Measurements from ENCODE around the gene ZRANB3.

Gene ZRANB3

GRCh38 chr2:135183822-135184221 lies 347.2 kb downstream of the ZRANB3 start:
- no peak for DNase-seq (ENCODE audit: extremely low read depth in 1 of 2, low read depth in 1 of 2)

DNA sequence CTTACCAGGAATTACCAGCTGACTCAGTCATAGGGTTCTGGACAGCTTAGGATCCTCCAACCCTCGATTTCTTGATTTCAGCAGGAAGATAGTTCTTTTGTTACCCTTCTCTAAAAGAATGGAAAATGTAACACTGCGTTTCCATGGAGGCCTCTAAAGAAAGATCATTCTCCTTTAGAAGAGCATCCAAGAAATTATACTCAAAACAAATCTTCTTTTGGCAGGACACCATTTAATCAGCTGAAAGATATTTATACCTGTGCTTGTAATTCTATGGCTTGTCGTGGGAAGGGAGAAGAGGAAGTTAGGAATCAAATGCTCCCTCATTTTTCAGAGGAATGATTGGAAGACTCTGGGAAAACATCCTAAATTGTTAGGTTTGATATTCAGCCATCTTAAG lies 348.4 kb downstream of the ZRANB3 start:
- no peak for DNase-seq (ENCODE audit: extremely low read depth in 1 of 2, low read depth in 1 of 2)

DNA sequence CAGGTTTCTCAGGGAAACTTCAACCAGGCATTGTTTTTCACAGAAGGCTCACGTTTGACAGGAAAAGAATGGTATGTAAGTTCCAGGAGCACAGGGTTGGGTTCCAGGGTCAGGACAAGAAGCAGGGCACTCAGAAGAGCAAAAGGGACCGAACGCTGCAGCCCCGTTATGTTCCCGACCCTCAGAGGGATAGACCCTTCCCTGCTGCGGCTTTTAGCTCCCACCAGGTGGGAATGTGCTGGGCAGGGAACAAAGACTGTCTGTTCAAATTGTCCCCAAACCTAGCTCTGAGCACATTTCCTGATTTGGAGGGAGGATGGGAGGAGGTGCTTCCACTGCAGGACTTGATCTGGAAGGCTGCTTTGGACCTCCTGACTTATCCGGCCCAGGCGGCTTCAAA lies 348.8 kb downstream of the ZRANB3 start:
- DNase-seq (ENCODE audit: extremely low read depth in 1 of 2, low read depth in 1 of 2): no peak

DNA sequence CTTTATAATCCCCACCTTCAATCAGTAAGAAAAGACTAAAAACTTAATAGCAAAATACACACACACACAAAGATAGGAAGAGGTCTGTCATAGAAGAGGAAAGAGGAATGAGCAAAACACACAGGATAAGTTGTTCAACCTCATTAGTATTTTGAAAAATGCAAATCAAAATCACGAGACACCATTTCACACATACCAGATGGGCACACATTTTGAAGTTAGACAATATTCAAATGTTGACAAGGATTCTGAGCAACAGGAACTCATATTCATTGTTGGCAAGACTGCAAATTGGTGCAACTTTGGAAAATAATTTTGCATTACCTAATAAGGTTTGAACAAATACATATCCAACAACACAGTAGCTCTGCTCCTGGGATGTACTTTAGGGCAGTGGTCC lies 351.3 kb downstream of the ZRANB3 start:
- no peak for DNase-seq (ENCODE audit: extremely low read depth in 1 of 2, low read depth in 1 of 2)

DNA sequence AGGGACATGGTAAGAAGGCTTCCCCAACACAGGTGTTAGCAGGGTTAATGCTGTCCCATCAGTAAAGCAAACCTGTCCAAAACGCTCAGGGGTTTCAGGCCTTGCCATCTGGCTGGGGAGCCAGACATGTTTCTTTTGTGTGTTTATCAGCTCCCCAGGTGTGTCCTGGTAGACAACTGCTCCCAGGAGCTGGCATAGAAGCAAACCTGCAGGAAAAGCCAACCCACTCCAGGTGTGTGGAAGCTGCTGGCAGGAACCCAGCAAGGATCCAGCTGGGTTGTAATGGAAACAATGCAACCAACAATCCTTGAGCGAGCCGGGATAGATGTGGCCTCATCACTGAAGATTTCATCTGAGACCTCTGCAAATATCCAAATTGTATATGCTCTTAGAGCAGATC lies 355.8 kb downstream of the ZRANB3 start:
- no peak for DNase-seq (ENCODE audit: extremely low read depth in 1 of 2, low read depth in 1 of 2)

DNA sequence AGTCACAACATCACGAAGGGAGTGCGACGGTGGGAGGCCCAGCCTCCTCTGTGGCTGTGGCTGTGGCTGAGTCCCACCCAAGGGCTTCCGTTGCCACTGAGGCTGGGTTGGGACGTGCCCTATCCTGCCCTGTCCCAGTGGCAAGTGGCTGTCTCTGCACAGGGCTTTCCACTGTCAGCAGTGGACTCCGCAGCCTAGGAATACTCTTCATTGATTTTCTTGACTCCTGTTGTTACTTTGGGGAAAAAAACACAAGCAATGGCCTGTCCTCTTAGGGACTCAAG lies 356.3 kb downstream of the ZRANB3 start:
- no peak for DNase-seq (ENCODE audit: extremely low read depth in 1 of 2, low read depth in 1 of 2)

DNA sequence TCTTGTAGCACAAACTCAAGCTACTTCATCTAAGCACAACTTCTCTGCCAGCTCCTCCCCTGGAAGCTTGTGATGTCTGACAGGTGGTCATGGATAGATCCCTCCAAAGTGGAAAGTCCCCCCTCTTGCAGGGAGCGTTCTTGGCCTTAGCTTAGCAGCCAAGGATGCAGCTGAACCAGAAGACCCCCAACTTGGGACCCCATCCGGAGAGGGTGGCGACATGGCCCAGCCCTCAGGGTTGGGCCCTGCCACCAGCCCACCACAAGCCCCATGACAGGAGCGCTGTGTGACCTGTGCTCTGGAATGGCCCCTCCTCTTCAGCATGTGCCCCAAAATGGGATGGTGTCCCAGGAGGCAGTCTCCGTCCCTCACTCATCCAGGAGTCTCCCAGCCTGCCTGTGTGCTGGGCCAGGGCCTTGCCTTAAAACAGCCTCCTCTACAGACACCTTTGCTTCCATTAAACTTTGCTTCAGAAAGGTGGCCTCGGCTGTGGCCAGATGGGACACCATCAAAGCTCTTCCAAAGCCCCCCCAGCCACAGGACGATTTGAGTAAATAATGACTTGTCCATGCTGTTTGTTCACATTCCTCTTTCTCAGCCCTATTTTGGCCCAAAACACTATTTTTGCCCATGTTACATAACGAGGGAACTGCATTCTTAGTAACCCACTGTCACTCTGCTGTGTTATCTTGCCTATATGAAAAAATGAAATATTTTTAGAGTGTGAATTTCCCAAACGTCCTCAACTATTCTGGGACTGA lies 356.8 kb downstream of the ZRANB3 start:
- DNase-seq (ENCODE audit: extremely low read depth in 1 of 2, low read depth in 1 of 2): no peak

GRCh38 chr2:135169900-135170753 lies 360.9 kb downstream of the ZRANB3 start:
- DNase-seq (ENCODE audit: extremely low read depth in 1 of 2, low read depth in 1 of 2): no peak

- no peak for DNase-seq (ENCODE audit: extremely low read depth in 1 of 2, low read depth in 1 of 2)
Observed at GRCh38 chr2:135168204-135168856, 362.7 kb downstream of the ZRANB3 start.

DNA sequence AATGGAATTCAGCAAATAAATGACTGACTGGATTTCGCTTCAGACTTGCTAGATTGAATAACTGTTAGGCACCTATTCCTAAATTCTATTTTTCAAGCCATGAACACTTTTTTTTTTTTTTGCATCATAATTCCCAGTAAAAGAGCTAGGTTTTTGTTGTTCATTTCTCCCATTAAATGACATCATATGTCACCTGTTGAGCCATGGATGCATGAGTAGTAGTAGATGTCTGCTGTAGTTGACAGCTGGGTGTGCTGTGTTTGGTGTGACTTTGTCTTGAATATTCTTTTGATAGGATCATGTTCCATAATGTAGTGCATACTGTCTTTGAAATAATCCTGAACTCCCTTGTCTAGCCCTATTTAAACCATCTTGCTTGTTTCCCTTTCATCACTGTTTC lies 363.7 kb downstream of the ZRANB3 start:
- no peak for DNase-seq (ENCODE audit: extremely low read depth in 1 of 2, low read depth in 1 of 2)

GRCh38 chr2:135164431-135164830 lies 366.6 kb downstream of the ZRANB3 start:
- DNase-seq (ENCODE audit: extremely low read depth in 1 of 2, low read depth in 1 of 2): no peak

- no peak for DNase-seq (ENCODE audit: extremely low read depth in 1 of 2, low read depth in 1 of 2)
Observed at GRCh38 chr2:135163901-135164300, 367.1 kb downstream of the ZRANB3 start.

- DNase-seq (ENCODE audit: extremely low read depth in 1 of 2, low read depth in 1 of 2): no peak
Observed at GRCh38 chr2:135163306-135163705, 367.7 kb downstream of the ZRANB3 start.

DNA sequence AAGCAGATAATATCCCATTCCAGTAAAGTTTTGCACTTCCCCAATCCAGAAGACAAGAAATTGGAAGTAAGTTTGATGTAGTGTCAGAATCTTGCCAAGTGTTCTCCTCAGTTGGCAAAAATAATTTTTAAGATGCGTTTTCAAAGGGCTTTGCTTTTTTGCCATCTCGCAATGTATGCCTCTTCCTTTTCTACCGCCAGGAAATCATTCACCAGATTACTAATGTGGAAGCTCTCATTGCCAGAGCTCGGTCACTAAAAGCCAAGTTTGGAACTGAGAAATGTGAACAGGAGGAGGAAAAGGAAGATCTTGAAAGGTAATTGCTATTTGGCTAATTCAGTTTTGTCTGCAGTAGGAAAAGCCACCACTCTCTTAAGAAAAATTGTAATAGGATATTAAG lies 368.2 kb downstream of the ZRANB3 start:
- DNase-seq (ENCODE audit: extremely low read depth in 1 of 2, low read depth in 1 of 2): no peak

DNA sequence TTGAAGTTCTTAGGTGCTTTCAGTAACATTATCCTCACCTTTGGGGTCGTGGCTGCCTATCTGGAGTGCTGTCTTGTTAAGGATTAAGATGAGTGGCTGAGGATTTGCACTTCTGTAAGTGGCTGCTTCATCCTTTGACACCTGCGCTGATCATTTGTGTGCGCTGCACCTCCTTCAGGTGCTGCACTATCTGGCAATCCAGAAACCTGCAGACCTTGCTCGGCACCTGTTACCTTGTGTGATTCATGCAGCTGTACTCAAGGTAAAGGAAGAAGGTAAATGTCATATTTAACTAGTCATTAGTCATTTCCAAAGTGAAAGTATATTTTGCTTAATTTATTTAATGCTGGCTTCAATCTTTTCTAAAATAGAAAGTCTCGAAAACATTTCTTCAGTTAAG lies 368.6 kb downstream of the ZRANB3 start:
- no peak for DNase-seq (ENCODE audit: extremely low read depth in 1 of 2, low read depth in 1 of 2)

DNA sequence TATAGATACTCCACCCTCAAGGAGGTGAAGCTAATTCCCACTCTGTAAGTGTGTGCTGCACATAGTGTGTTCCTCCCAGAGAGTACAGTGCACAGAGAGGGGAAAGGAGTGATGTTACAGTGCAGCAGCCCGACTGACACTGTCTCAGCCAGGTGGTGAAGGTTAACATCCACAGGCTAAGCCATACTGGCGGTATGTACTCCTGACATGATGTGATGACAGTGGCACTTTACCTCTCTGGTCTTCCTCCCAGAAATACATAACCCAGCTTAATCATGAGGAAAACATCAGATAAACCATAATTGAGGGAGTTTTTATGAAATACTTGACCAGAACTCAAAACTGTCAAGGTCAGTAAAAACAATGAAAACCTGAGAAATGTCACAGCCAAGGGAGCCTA lies 371.8 kb downstream of the ZRANB3 start:
- DNase-seq (ENCODE audit: extremely low read depth in 1 of 2, low read depth in 1 of 2): no peak

- no peak for DNase-seq (ENCODE audit: extremely low read depth in 1 of 2, low read depth in 1 of 2)
Observed at GRCh38 chr2:135157856-135158255, 373.2 kb downstream of the ZRANB3 start.

GRCh38 chr2:135154962-135155361 lies 376.1 kb downstream of the ZRANB3 start:
- DNase-seq (ENCODE audit: extremely low read depth in 1 of 2, low read depth in 1 of 2): no peak

- DNase-seq (ENCODE audit: extremely low read depth in 1 of 2, low read depth in 1 of 2): no peak
Observed at GRCh38 chr2:135152361-135152760, 378.7 kb downstream of the ZRANB3 start.

DNA sequence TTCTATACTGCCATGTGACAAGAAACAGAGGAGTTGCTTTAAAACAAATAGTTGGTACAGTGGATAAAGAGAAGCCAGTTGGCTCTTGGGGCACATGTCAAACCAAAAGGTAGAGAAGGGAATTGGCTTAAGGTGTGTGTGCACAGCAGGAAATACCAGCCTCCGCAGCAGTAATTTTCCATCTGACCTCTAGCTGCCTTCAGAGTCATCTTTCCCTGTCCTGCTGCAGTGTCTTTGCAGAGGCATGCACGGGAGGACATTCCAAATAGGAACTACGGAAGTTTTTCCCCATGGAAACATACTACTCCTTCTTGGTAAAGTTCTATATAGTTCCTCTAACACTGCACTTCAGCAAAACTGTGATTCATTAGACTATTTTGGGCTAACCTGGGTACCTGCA lies 379.4 kb downstream of the ZRANB3 start:
- no peak for DNase-seq (ENCODE audit: extremely low read depth in 1 of 2, low read depth in 1 of 2)

DNA sequence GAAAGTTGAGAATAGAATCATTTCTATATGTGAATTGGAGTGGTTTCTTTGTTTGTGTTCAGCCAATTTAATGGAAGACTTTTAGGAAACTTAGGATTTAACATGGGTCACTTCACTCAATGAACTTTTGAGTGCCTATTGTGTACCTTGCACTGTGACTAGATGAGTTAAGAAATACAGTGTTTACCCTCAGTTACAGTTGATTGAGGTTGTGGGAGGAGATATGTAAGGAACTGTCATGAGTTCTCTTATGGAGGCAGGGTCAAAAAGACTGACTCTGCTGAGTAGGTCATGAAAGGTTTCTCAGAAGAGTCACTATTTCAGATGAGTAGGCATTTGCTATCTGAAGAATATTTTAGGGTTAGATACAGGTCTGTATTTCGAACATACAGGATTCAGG lies 380.3 kb downstream of the ZRANB3 start:
- no peak for DNase-seq (ENCODE audit: extremely low read depth in 1 of 2, low read depth in 1 of 2)

GRCh38 chr2:135149251-135149650 lies 381.8 kb downstream of the ZRANB3 start:
- DNase-seq (ENCODE audit: extremely low read depth in 1 of 2, low read depth in 1 of 2): no peak
